Measurements from ENCODE around the gene TTC31.
A peak's percentile ranks its signal among the peaks of the same experiment; 100 is the strongest.
"Not testable (repeated sequence)": the region's sequence is repeated elsewhere in the genome, so short reads cannot be mapped to it uniquely, and the experiment has no call there.

Gene TTC31

GRCh38 chr2:74482801-74483674 lies at the start of gene TTC31, which contains the start of gene CCDC142:
Gene TTC31 (plus strand): TSS chr2:74483081. CDS start chr2:74483096, 15 bp downstream.
Gene CCDC142 (minus strand): TSS chr2:74482998. CDS start chr2:74482837, 161 bp downstream.
- DNase-seq (ENCODE audit: low read depth in 2 of 3, low spot score in 2 of 3), result peak; percentile 74 to 83 (median 77)

- no peak for DNase-seq (ENCODE audit: low read depth in 2 of 3, low spot score in 2 of 3)
These were observed 46.6 kb upstream of the TTC31 start for GRCh38 chr2:74436111-74436805.

- no peak for DNase-seq (ENCODE audit: low read depth in 2 of 3, low spot score in 2 of 3)
These were observed 45.8 kb upstream of the TTC31 start for GRCh38 chr2:74436848-74437695.

GRCh38 chr2:74438248-74438647 lies 44.6 kb upstream of the TTC31 start:
- no peak for DNase-seq (ENCODE audit: low read depth in 2 of 3, low spot score in 2 of 3)

GRCh38 chr2:74439373-74439772 lies 43.5 kb upstream of the TTC31 start:
- no peak for DNase-seq (ENCODE audit: low read depth in 2 of 3, low spot score in 2 of 3)

- DNase-seq (ENCODE audit: low read depth in 2 of 3, low spot score in 2 of 3), result no peak
These were observed 43.0 kb upstream of the TTC31 start for GRCh38 chr2:74439803-74440377.

- no peak for DNase-seq (ENCODE audit: low read depth in 2 of 3, low spot score in 2 of 3)
These were observed 42.3 kb upstream of the TTC31 start for GRCh38 chr2:74440378-74441169.

- no peak for DNase-seq (ENCODE audit: low read depth in 2 of 3, low spot score in 2 of 3)
These were observed 41.7 kb upstream of the TTC31 start for GRCh38 chr2:74441170-74441689.

GRCh38 chr2:74441690-74442482 lies 41.0 kb upstream of the TTC31 start, which contains the start of gene RTKN:
Gene RTKN (minus strand): TSS chr2:74441937. CDS start chr2:74441816, 121 bp downstream.
- DNase-seq (ENCODE audit: low read depth in 2 of 3, low spot score in 2 of 3), result no peak

GRCh38 chr2:74442483-74443297 lies 40.2 kb upstream of the TTC31 start:
- DNase-seq (ENCODE audit: low read depth in 2 of 3, low spot score in 2 of 3), result not testable (repeated sequence)

GRCh38 chr2:74444498-74445318 lies 38.2 kb upstream of the TTC31 start:
- DNase-seq (ENCODE audit: low read depth in 2 of 3, low spot score in 2 of 3), result no peak

- DNase-seq (ENCODE audit: low read depth in 2 of 3, low spot score in 2 of 3), result no peak
These were observed 35.5 kb upstream of the TTC31 start for GRCh38 chr2:74447230-74447999.

GRCh38 chr2:74448771-74449170 lies 34.1 kb upstream of the TTC31 start:
- DNase-seq (ENCODE audit: low read depth in 2 of 3, low spot score in 2 of 3), result no peak

- DNase-seq (ENCODE audit: low read depth in 2 of 3, low spot score in 2 of 3), result no peak
These were observed 32.2 kb upstream of the TTC31 start for GRCh38 chr2:74450570-74451190.

- DNase-seq (ENCODE audit: low read depth in 2 of 3, low spot score in 2 of 3), result peak; percentile 90 to 94 (median 94)
These were observed 28.0 kb upstream of the TTC31 start, which contains the start of gene INO80B for GRCh38 chr2:74454654-74455511. Gene INO80B (plus strand): TSS chr2:74455087. CDS start chr2:74455117, 30 bp downstream.
